Embryonic facial prominence (tissue), 1 donor: ENCODE measurements around the gene SLC16A10.
A peak's percentile ranks its signal among the peaks of the same experiment; 100 is the strongest.
"Not testable (repeated sequence)": the region's sequence is repeated elsewhere in the genome, so short reads cannot be mapped to it uniquely, and the experiment has no call there.

ENCODE experiments used
- DNase-seq: peaks from one replicate; pipeline ENCODE4 v3.0.0-alpha.2; 2016; ENCODE audit errors: extremely low spot score

The SLC16A10 gene

GRCh38 chr6:111131018-111131417 lies 43.7 kb downstream of the SLC16A10 start:
- DNase-seq, result not testable (repeated sequence)

DNA sequence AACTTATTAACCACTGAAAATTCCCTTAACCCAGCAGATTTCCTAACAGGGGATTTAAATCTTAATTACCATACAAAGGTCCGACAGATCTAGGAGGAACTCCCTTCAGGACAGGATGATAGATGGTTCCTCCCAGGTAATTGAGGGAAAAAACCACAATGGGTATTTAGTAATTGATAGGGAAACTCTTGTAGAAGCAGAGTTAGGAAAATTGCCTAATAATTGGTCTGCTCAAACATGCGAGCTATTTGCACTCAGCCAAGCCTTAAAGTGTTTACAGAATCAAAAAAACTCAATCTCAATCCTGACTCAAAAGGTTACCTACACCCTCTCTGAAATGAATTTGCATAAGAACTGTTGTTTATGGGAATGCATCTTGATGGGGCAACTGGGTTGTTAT lies 45.4 kb downstream of the SLC16A10 start:
- DNase-seq, result not testable (repeated sequence)

- DNase-seq, result not testable (repeated sequence)
These were observed 47.0 kb downstream of the SLC16A10 start for GRCh38 chr6:111134236-111134869.

GRCh38 chr6:111137489-111138093 lies 50.3 kb downstream of the SLC16A10 start:
- DNase-seq, result not testable (repeated sequence)

- no peak for DNase-seq
These were observed 60.1 kb downstream of the SLC16A10 start for GRCh38 chr6:111147440-111147839.

GRCh38 chr6:111148110-111148509 lies 60.8 kb downstream of the SLC16A10 start:
- no peak for DNase-seq

GRCh38 chr6:111150577-111150976 lies 63.3 kb downstream of the SLC16A10 start:
- DNase-seq, result no peak

GRCh38 chr6:111154981-111155380 lies 67.7 kb downstream of the SLC16A10 start:
- no peak for DNase-seq

- DNase-seq, result no peak
These were observed 70.1 kb downstream of the SLC16A10 start for GRCh38 chr6:111157412-111157811.

- DNase-seq, result no peak
These were observed 72.3 kb downstream of the SLC16A10 start for GRCh38 chr6:111159633-111160032.

- DNase-seq, result no peak
These were observed 74.3 kb downstream of the SLC16A10 start for GRCh38 chr6:111161650-111162049.

- no peak for DNase-seq
These were observed 75.2 kb downstream of the SLC16A10 start for GRCh38 chr6:111162504-111162903.

DNA sequence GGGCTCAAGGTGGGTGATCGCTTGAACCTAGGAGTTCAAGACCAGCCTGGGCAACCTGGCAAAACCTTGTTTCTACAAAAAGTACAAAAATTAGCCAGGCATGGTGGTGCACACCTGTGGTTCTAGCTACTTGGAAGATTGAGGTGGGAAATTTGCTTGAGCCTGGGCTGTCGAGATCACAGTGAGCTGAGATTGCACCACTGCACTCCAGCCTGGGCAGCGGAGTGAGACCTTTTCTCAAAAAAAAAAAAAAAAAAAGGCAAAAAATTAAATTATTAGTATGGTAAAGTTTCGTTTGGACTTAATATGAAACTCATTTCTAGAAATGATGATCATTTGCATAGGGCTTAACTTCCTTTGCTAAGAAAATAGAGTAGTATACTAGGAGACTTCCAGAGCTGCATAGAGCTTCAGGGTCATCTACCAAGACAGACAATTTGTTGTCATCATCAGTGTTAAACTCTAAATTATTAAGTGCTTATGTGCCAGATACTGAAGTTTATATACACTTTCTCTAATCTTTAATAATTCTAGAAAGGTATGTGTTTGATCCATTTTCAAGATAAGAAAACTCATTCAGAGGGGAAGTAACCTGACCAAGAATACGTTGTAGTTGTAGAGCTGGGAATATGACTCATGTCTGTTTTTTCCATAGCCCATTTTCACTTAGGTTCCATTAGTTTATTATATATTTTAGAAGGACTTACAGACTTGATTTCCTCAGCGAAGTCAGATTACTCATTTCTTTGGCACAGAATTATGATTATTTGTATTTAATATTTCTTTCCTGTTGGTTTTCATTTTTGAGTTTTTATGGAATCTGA lies 84.5 kb downstream of the SLC16A10 start:
- DNase-seq, result no peak

DNA sequence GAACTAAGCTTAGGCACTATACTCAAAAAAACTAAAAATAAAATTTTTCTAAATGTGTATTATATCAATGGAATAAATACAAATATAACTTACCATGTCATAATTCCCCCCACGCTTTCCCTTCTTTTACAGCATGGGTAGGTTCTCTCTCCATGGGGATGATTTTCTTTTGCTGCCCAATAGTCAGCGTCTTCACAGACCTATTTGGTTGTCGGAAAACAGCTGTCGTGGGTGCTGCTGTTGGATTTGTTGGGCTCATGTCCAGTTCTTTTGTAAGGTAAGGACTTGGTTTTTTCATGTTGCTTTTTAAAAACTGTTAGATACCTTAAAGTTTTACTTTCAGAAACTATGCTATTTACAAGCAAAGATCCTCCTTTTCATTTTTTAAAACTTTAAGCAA lies 85.3 kb downstream of the SLC16A10 start:
- DNase-seq, result no peak

GRCh38 chr6:111173341-111173740 lies 86.0 kb downstream of the SLC16A10 start:
- no peak for DNase-seq

DNA sequence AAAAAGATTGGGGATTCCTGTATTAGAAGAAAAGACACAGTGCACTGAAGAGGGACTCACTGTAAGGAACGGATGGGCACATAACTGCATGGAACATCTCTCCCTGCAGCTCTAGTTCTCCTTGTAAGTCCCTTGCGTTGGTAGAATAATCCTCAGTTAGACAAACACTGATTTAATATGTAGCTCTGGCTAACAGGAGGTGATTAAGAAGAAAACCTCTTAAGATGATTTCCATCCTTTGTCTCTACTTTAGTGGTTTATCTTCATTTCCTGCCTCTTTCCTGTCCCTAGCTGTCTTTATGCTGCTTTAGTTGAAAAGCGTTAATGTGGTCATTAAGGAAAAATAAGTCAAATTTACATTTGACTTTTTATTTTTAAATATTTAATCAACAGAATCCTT lies 86.6 kb downstream of the SLC16A10 start:
- DNase-seq, result no peak

GRCh38 chr6:111175109-111175508 lies 87.8 kb downstream of the SLC16A10 start:
- DNase-seq, result peak; percentile 16

DNA sequence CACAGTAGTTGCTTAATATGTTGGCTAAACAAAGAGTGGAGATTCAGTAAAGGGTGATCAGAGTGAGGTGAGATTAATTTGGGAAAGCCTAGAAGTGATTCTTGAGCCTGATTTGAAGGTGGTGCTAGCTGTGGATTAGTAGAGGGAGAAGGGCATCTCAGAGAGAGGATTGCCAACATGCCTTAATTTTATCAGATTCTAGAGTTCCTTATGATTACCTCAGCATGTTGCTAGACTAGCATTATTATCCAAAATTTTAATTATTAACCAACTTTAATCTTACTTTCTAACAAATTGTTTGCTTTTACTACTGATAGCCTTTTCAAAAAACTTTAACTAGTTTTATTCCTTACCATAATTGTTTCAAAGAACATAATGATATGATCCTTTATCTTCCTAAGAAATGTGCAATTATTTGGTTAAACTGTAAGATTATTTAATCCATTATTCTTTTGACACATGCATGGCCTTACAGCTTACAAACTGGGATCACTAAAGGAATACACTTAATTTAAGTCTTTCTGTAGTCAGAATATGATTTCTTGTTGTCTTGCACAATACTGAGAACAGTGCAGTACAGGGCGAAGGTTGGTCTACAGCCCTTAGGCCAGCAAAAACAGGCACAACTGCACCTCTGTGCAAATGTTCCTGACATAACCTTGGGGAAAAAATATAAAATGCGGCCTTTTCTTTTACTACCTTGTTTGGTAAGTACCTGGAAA lies 88.9 kb downstream of the SLC16A10 start:
- no peak for DNase-seq

- DNase-seq, result no peak
These were observed 89.4 kb downstream of the SLC16A10 start for GRCh38 chr6:111176760-111177099.

- no peak for DNase-seq
These were observed 89.8 kb downstream of the SLC16A10 start for GRCh38 chr6:111177131-111177530.

- DNase-seq, result no peak
These were observed 96.6 kb downstream of the SLC16A10 start for GRCh38 chr6:111183702-111184517.
